Measurements from ENCODE around the gene CACNA2D3.

DNA sequence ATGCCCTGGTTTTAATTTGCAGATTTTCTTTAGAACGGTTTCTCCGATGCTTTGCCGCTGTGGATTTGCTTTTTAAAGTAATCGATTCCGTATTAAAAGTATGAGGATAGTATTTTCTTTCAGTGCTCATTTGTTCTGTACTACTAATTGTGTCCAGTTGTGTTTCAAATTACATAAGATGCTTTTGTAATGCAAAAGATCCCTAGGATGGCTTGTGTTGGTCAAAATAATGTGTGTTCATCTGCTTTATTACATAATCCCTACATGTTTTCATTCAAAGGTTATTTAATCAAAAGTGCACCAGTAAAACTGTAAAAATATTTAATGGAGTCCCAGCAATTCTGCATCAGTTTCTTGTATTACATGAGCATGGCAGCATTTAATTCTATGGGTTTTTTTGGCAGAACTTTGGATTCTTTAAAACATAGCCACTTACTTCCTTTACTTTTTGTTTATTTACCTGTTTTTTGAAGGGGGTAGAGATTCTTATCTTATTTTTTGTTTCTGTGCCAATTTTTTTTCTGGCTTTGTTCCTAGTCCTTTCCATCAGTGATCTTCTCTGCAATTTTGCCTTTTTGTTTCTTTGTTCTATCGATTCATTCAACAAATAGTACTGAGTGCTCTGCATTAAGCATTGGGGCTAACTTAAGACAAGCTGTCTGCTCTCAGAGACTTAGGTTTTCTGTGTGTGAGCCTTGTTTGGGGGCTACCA, 452.7 kb downstream of the CACNA2D3 start:
- no peak for TF ChIP-seq EZH2 (IDR thresholded peaks at IDR 0.05; ENCODE audit: borderline replicate concordance, insufficient read depth, low read length, poor library complexity, severe bottlenecking)
- TF ChIP-seq, protein P1, sequence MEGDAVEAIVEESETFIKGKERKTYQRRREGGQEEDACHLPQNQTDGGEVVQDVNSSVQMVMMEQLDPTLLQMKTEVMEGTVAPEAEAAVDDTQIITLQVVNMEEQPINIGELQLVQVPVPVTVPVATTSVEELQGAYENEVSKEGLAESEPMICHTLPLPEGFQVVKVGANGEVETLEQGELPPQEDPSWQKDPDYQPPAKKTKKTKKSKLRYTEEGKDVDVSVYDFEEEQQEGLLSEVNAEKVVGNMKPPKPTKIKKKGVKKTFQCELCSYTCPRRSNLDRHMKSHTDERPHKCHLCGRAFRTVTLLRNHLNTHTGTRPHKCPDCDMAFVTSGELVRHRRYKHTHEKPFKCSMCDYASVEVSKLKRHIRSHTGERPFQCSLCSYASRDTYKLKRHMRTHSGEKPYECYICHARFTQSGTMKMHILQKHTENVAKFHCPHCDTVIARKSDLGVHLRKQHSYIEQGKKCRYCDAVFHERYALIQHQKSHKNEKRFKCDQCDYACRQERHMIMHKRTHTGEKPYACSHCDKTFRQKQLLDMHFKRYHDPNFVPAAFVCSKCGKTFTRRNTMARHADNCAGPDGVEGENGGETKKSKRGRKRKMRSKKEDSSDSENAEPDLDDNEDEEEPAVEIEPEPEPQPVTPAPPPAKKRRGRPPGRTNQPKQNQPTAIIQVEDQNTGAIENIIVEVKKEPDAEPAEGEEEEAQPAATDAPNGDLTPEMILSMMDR (IDR thresholded peaks at IDR 0.05; ENCODE audit: poor library complexity, severe bottlenecking), result no peak
- no peak for TF ChIP-seq REST (IDR thresholded peaks at IDR 0.05; ENCODE audit: borderline replicate concordance)
- no peak for TF ChIP-seq POLR2AphosphoS5 (IDR thresholded peaks at IDR 0.05)
- TF ChIP-seq EP300 (conservative IDR thresholded peaks at IDR 0.05; ENCODE audit: poor library complexity, severe bottlenecking), result no peak
- no peak for TF ChIP-seq MXI1 (conservative IDR thresholded peaks at IDR 0.05; ENCODE audit: poor library complexity, severe bottlenecking)
- TF ChIP-seq SMC3 (conservative IDR thresholded peaks at IDR 0.05; ENCODE audit: poor library complexity), result no peak

All from neural cell (in vitro differentiated cells).